Smooth muscle cell of the pulmonary artery (primary cell): ENCODE results near the gene GCNA. TPM values are rescaled to one million over a fixed set of nuclear protein-coding genes. Genes with fewer than 3 reads are reported as not detected.

Experiments used
- total RNA-seq: library from RNA; depleted of rRNA; stranded (reverse); fragments of >200 nt; gene quantifications from 2 replicates; pipeline ENCODE4 v1.2.3, GENCODE V29; 2014

GCNA gene, protein sequence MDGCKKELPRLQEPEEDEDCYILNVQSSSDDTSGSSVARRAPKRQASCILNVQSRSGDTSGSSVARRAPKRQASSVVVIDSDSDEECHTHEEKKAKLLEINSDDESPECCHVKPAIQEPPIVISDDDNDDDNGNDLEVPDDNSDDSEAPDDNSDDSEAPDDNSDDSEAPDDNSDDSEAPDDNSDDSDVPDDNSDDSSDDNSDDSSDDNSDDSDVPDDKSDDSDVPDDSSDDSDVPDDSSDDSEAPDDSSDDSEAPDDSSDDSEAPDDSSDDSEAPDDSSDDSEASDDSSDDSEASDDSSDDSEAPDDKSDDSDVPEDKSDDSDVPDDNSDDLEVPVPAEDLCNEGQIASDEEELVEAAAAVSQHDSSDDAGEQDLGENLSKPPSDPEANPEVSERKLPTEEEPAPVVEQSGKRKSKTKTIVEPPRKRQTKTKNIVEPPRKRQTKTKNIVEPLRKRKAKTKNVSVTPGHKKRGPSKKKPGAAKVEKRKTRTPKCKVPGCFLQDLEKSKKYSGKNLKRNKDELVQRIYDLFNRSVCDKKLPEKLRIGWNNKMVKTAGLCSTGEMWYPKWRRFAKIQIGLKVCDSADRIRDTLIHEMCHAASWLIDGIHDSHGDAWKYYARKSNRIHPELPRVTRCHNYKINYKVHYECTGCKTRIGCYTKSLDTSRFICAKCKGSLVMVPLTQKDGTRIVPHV
- 2.9 and 3.1 TPM in 2 replicates for total RNA-seq

DNA sequence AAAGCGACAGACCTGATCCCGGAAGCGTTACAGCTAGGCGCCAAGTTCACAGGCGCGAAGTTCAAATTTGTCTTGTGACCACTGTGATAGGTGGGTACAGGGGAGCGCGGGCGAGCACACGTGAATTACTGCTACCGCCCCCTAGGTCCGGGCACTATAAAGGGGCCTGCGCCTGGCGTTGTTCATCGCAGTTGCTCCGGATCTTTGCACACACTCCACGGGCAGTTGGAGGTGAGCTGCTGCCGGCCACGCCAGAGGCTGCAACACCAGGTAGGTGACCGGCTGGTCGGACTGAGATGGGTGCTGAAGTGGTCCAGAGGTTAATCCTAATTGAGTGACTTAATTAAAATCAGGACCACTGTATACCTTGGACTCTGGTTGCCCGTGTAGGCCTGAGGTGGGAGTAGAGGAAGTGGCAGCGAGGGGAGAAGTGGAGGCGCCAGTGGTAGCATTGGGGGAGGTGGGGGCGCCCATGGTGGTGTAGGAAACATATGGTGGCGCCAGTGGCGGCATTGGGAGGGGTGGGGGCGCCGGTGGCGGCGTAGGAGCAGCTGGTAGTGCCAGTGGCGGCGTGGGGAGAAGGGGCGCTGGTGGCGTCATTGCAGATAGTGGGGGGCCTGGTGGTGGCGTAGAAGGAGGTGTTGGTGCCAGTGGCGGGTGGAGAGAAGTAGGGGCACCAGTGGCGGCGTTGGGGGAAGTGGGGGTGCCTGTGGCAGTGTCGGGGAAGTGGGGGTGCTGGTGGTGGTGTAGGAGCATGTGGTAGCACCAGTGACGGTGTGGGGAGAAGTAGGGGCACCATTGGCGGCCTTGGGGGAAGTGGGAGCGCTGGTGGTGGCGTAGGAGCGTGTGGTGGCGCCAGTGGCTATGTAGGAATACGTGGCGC lies at the start of gene GCNA:
TSS of gene GCNA (plus strand) at position 185 of the 883 bp plus-strand sequence. CDS start 2,385 bp downstream, outside the sequence.

DNA sequence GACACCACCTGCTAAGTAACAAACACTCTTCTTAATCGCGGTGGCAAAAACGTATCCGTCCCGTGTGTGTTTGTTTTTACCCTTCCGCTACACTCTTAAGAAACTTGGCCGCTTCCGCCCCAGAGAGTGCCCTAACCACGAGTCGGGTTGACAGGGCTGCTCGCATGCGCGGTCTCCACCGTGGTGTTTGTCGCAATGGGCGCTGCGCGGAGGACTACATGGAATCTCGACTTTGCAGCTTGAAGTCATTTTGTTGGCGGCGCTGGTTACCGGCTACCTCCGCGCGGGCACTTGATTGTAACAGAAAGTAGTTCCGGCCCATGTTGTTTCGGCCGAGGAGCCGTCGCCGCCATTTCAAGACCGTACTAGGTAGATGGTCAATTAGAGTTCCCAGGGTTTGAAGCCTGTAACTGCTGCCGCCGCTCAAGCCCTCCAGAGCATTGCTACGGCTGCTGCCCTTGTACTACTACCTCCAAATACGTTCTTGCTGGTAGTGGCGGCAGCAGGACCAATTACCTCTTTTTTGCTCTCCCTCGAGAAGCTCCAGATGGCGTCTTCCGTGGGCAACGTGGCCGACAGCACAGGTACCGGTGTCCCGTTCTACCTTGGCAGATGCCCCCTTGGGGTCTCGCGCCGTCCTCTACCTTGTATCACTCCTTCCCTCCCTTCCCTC lies 45.3 kb upstream of the GCNA start, which contains the start of gene OGT:
TSS of gene OGT (plus strand) at position 352 of the 673 bp plus-strand sequence. CDS start at position 548, 196 bp downstream.

GRCh38 chrX:71618303-71618721 lies 40.1 kb downstream of the GCNA start, which contains the start of gene CXCR3:
Gene CXCR3 (minus strand): TSS chrX:71618511. CDS start chrX:71618449, 62 bp downstream.

Other genes starting within 250 kb of the GCNA start
- 37.1 and 41.8 TPM in 2 replicates for gene TAF1, start 212.1 kb upstream of the GCNA start, total RNA-seq
- gene OGT, start 45.3 kb upstream of the GCNA start, total RNA-seq: 113 and 128 TPM in 2 replicates
- not detected in 2 replicates for gene CXCR3, start 40.1 kb downstream of the GCNA start, total RNA-seq
- gene CXorf49, start 139.8 kb downstream of the GCNA start, total RNA-seq: not detected in 2 replicates
- not detected in 2 replicates for gene CXorf49B, start 184.9 kb downstream of the GCNA start, total RNA-seq